ENCODE measurements around the gene HNRNPA3.
"Not testable (repeated sequence)": the region's sequence is repeated elsewhere in the genome, so short reads cannot be mapped to it uniquely, and the experiment has no call there.

Gene HNRNPA3

GRCh38 chr2:177179227-177179626 is 33.4 kb upstream of the HNRNPA3 start:
- TF ChIP-seq, protein P1, sequence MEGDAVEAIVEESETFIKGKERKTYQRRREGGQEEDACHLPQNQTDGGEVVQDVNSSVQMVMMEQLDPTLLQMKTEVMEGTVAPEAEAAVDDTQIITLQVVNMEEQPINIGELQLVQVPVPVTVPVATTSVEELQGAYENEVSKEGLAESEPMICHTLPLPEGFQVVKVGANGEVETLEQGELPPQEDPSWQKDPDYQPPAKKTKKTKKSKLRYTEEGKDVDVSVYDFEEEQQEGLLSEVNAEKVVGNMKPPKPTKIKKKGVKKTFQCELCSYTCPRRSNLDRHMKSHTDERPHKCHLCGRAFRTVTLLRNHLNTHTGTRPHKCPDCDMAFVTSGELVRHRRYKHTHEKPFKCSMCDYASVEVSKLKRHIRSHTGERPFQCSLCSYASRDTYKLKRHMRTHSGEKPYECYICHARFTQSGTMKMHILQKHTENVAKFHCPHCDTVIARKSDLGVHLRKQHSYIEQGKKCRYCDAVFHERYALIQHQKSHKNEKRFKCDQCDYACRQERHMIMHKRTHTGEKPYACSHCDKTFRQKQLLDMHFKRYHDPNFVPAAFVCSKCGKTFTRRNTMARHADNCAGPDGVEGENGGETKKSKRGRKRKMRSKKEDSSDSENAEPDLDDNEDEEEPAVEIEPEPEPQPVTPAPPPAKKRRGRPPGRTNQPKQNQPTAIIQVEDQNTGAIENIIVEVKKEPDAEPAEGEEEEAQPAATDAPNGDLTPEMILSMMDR (IDR thresholded peaks at IDR 0.05; ENCODE audit: low read depth, low read length): no peak
- in situ Hi-C loops (cut with HindIII; ENCODE audit: low sequenced_read_pairs): no loop called here

DNA sequence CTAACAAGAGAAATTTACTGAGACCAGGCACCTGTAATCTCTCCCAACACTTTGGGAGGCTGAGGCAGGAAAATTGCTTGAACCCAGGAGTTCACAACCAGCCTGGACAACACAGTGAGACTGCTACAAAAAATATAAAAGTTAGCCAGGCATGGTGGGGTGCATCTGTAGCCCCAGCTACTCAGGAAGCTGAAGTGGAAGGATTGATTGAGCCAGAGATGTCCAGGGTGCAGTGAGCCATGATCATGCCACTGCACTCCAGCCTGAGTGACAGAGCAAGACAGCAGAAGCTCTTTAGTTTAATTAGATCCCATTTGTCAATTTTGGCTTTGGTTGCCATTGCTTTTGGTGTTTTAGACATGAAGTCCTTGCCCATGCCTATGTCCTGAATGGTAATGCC is 32.9 kb upstream of the HNRNPA3 start:
- in situ Hi-C loops (cut with HindIII; ENCODE audit: low sequenced_read_pairs); H3K4me3 ChIP-seq (ENCODE audit: low read depth, low read length); DNase-seq (ENCODE audit: low read depth, low spot score): not testable (repeated sequence)

More at GRCh38 chr2:177179227-177179626, 33.4 kb upstream of the HNRNPA3 start:
- DNase-seq (ENCODE audit: low read depth, low spot score): no peak
- H3K4me3 ChIP-seq (ENCODE audit: low read depth, low read length): no peak overlapping the region

DNA sequence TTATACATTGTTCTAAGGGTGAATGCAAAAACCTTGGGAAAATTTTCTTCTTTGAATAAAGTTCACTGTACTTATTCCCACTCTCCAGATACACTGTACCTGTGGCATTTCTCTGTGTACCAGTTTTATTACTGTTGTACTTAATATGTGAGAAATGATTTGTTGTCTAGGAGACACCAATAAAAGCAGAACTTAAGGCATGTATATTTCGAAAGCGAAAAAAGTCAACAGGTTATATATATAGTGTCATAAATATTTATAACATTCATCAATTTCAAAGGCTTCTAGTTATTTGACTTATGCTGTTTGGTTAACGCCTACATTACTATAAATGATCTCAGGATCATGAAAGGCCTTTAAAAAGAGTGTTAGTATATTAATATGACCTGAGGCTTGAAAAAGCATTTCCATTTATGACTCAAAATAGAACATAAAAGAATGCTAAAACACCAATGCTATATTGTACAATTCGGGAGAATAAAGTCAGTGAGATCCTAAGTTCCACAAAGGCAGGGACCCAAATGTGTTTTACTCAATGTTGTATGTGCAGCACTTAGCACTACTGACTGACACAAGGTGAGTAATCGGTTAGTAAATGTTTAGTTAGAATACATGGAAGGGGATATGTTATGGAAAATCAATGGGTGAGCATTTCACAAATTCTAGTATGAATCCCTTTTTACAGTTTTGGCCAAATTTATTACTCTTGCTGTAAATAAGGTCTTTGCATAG is 32.2 kb upstream of the HNRNPA3 start:
- in situ Hi-C loops (cut with HindIII; ENCODE audit: low sequenced_read_pairs): no loop called here
- no peak overlapping the region for H3K4me3 ChIP-seq (ENCODE audit: low read depth, low read length)
- DNase-seq (ENCODE audit: low read depth, low spot score): no peak
- TF ChIP-seq, protein P1 (IDR thresholded peaks at IDR 0.05; ENCODE audit: low read depth, low read length): no peak

GRCh38 chr2:177183860-177184259 is 28.7 kb upstream of the HNRNPA3 start:
- in situ Hi-C loops (cut with HindIII; ENCODE audit: low sequenced_read_pairs): no loop called here
- no peak overlapping the region for H3K4me3 ChIP-seq (ENCODE audit: low read depth, low read length)
- no peak for DNase-seq (ENCODE audit: low read depth, low spot score)
- TF ChIP-seq, protein P1 (IDR thresholded peaks at IDR 0.05; ENCODE audit: low read depth, low read length): no peak

- no peak for DNase-seq (ENCODE audit: low read depth, low spot score)
- TF ChIP-seq, protein P1 (IDR thresholded peaks at IDR 0.05; ENCODE audit: low read depth, low read length): no peak
- in situ Hi-C loops (cut with HindIII; ENCODE audit: low sequenced_read_pairs): no loop called here
- no peak overlapping the region for H3K4me3 ChIP-seq (ENCODE audit: low read depth, low read length)
Measured at GRCh38 chr2:177184606-177185005, 28.0 kb upstream of the HNRNPA3 start.

DNA sequence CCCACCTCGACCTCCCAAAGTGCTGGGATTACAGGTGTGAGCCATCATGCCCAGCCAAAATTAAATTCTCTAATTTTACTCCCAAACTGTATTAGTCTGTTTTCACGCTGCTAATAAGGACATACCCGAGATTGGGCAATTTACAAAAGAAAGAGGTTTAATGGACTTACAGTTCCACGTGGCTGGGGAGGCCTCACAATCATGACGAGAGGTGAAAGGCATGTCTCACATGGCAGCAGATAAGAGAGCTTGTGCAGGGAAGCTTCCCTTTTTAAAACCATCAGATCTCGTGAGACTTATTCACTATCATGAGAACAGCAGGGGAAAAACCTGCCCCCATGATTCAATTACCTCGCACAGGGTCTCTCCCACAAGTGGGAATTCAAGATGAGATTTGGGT is 26.6 kb upstream of the HNRNPA3 start:
- DNase-seq (ENCODE audit: low read depth, low spot score); H3K4me3 ChIP-seq (ENCODE audit: low read depth, low read length); in situ Hi-C loops (cut with HindIII; ENCODE audit: low sequenced_read_pairs): not testable (repeated sequence)

DNA sequence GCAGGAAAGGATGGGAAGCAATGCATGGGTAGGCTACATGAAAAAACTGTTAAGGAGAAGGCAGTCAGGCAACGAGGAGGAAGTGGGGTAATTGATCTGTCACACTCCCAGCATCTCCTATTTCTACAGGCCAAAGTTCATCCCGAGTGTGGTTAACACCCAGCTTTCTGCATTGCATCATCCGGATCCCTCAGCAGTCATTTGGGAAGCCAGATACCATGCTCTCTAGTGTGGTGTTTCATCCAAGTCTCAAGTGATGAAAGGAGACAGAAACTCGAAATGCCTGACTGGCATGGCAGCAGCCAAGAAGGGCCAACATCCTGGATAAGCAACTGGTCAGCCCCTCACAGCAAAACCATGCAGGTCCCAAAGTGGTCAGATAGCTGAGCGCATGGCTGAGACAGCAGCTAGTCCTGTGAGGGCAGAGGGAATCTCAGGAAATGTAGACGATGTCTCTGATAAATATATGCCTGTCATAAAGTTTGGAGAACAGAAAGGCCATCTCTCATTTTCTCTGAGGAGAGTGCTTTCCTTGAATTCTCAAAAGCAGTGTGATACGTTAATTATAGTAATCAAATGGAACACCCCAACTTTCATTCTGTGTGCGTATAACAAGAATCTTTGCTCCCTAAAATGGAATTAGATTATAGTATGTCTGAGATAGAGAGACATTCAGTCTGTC is 24.8 kb upstream of the HNRNPA3 start:
- H3K4me3 ChIP-seq (ENCODE audit: low read depth, low read length): no peak overlapping the region
- in situ Hi-C loops (cut with HindIII; ENCODE audit: low sequenced_read_pairs): no loop called here
- TF ChIP-seq, protein P1 (IDR thresholded peaks at IDR 0.05; ENCODE audit: low read depth, low read length): no peak
- peak; percentile 57 for DNase-seq (ENCODE audit: low read depth, low spot score)
